MM.1S (cell line): ENCODE results near the gene ZPBP.
A peak's percentile ranks its signal among the peaks of the same experiment; 100 is the strongest.

ENCODE experiments used
- DNase-seq: peaks from one replicate; pipeline ENCODE4 v3.0.0-alpha.2; 2015
- H2AFZ ChIP-seq: fragments of 300-600 bp; sonication (generic); 2 replicates; pipeline ENCODE4 v1.6.0; 2016; ENCODE audit warnings: antibody characterized with exemption, low read length
- H3F3A ChIP-seq: fragments of 300-600 bp; sonication (generic); 2 replicates; pipeline ENCODE4 v1.6.1; 2016; ENCODE audit warnings: mild to moderate bottlenecking, antibody characterized with exemption, low read length, moderate library complexity, mixed read lengths; ENCODE audit not compliant: insufficient read depth
- H3K27ac ChIP-seq: fragments of 300-600 bp; sonication (generic); 2 replicates; pipeline ENCODE4 v1.5.1; 2016; ENCODE audit warnings: mild to moderate bottlenecking, low read length
- H3K27me3 ChIP-seq: fragments of 300-600 bp; sonication (generic); replicated peaks from 2 replicates; pipeline ENCODE4 v1.6.0; 2016; ENCODE audit warnings: low read length; ENCODE audit not compliant: insufficient read depth
- H3K36me3 ChIP-seq: fragments of 300-600 bp; sonication (generic); replicated peaks from 2 replicates; pipeline ENCODE4 v1.6.1; 2016; ENCODE audit warnings: mild to moderate bottlenecking, low read length, mixed read lengths; ENCODE audit not compliant: insufficient read depth
- H3K4me1 ChIP-seq: fragments of 300-600 bp; sonication (generic); 2 replicates; pipeline ENCODE4 v1.6.1; 2016; ENCODE audit warnings: low read length, mixed read lengths
- H3K4me2 ChIP-seq: fragments of 300-600 bp; sonication (generic); 2 replicates; pipeline ENCODE4 v1.6.0; 2016; ENCODE audit warnings: low read depth, low read length
- H3K4me3 ChIP-seq: fragments of 300-600 bp; sonication (generic); 2 replicates; pipeline ENCODE4 v1.5.1; 2016; ENCODE audit warnings: low read length, mixed read lengths
- H3K79me2 ChIP-seq: fragments of 300-600 bp; sonication (generic); 2 replicates; pipeline ENCODE4 v1.6.1; 2016; ENCODE audit warnings: mixed run types, low read length, mixed read lengths
- H3K9ac ChIP-seq: fragments of 300-600 bp; sonication (generic); 2 replicates; pipeline ENCODE4 v1.6.1; 2016; ENCODE audit warnings: low read length, mixed read lengths
- H3K9me2 ChIP-seq: fragments of 300-600 bp; sonication (generic); replicated peaks from 2 replicates; pipeline ENCODE4 v1.6.1; 2016; ENCODE audit warnings: mild to moderate bottlenecking, low read length, mixed read lengths; ENCODE audit not compliant: insufficient read depth
- H3K9me3 ChIP-seq: fragments of 300-600 bp; sonication (generic); replicated peaks from 2 replicates; pipeline ENCODE4 v1.6.1; 2016; ENCODE audit warnings: mild to moderate bottlenecking, low read length, mixed read lengths; ENCODE audit not compliant: insufficient read depth
- H4K20me1 ChIP-seq: fragments of 300-600 bp; sonication (generic); 2 replicates; pipeline ENCODE4 v1.6.1; 2016; ENCODE audit warnings: mild to moderate bottlenecking, low read length, moderate library complexity, mixed read lengths; ENCODE audit not compliant: insufficient read depth
- EZH2 ChIP-seq: fragments of 300-600 bp; sonication (generic); optimal IDR thresholded peaks from 2 replicates; pipeline ENCODE3; 2017; ENCODE audit warnings: low read depth, mild to moderate bottlenecking, antibody characterized with exemption, low read length, mixed read lengths
- EZH2phosphoT487 ChIP-seq: fragments of 300-600 bp; sonication (generic); IDR thresholded peaks from 2 replicates; pipeline ENCODE4 v1.6.1; 2018; ENCODE audit warnings: antibody characterized with exemption, low read length
- TF ChIP-seq, protein P1 (sequence below): fragments of 300-600 bp; sonication (generic); IDR thresholded peaks from 2 replicates; pipeline ENCODE4 v1.5.1; 2016; ENCODE audit warnings: antibody characterized with exemption, low read length, mixed read lengths

ZPBP gene

DNA sequence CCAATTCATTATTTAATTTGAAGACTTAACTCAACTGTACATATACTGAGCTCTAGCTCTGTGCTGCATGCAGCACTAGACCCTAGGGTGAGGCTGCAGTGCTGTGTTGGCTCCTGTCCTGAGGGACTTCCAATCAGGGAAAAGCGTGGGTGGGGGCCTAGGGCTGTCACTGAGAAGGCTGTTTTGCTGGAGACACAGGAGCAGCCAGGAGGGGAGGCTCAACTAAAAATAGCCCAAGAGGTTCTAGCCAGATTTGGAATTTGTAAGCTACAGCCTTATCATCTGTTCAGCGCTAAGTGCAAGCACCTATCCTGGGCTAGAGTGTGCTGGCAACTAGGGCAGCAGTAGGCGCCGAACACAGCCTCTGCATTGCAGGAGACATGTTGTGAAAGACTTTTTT lies 198.5 kb downstream of the ZPBP start:
- H3K9me3 ChIP-seq, result no peaks in the 10 kb centered on the region
- TF ChIP-seq EZH2phosphoT487 (no peak), EZH2 (no peak)
- TF ChIP-seq, protein P1, sequence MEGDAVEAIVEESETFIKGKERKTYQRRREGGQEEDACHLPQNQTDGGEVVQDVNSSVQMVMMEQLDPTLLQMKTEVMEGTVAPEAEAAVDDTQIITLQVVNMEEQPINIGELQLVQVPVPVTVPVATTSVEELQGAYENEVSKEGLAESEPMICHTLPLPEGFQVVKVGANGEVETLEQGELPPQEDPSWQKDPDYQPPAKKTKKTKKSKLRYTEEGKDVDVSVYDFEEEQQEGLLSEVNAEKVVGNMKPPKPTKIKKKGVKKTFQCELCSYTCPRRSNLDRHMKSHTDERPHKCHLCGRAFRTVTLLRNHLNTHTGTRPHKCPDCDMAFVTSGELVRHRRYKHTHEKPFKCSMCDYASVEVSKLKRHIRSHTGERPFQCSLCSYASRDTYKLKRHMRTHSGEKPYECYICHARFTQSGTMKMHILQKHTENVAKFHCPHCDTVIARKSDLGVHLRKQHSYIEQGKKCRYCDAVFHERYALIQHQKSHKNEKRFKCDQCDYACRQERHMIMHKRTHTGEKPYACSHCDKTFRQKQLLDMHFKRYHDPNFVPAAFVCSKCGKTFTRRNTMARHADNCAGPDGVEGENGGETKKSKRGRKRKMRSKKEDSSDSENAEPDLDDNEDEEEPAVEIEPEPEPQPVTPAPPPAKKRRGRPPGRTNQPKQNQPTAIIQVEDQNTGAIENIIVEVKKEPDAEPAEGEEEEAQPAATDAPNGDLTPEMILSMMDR, result no peak
- no peaks in the 10 kb centered on the region for H3K9me2 ChIP-seq

DNA sequence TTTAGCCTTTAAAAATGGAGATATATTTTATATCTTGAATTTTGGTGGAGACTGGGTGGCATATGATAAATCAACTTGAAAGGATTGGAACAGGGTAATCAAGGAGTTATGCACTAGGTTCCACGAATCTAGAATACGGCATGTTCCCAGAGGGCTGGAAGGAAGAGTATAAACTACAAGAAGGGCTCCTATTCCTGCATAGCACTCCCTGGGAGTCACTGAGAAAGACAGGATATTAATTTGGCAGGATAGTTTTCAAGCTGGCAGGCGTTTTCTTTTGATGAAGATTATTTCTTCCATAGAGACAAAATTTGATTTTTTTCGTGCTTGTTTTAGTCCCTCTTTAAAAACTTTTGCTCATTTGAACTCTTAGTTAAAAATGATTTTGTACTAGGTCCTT lies 199.9 kb downstream of the ZPBP start:
- no peaks in the 10 kb centered on the region for H3K36me3 ChIP-seq
- no peak overlapping the region for H2AFZ ChIP-seq
- no peaks in the 10 kb centered on the region for H3K9me2 ChIP-seq
- no peak overlapping the region for H3K4me2 ChIP-seq
- DNase-seq, result no peak
- no peaks in the 10 kb centered on the region for H3K79me2 ChIP-seq
- H3K9me3 ChIP-seq, result no peaks in the 10 kb centered on the region
- no peaks in the 10 kb centered on the region for H3F3A ChIP-seq
- no peaks in the 10 kb centered on the region for H4K20me1 ChIP-seq
- no peak overlapping the region for H3K9ac ChIP-seq
- H3K4me3 ChIP-seq, result no peak overlapping the region
- TF ChIP-seq, protein P1, result no peak
- TF ChIP-seq EZH2, result no peak
- TF ChIP-seq EZH2phosphoT487, result no peak
- no peaks in the 10 kb centered on the region for H3K27me3 ChIP-seq
- no peak overlapping the region for H3K27ac ChIP-seq
- peaks cover 8% of the 10 kb centered on the region; the same call in 1 of the 2 replicates for H3K4me1 ChIP-seq

More for the DNA sequence above, 198.5 kb downstream of the ZPBP start:
- H3K79me2 ChIP-seq, result no peaks in the 10 kb centered on the region
- H4K20me1 ChIP-seq, result no peaks in the 10 kb centered on the region
- no peaks in the 10 kb centered on the region for H3K36me3 ChIP-seq
- no peak overlapping the region for H3K27ac ChIP-seq
- no peaks in the 10 kb centered on the region for H3K27me3 ChIP-seq
- no peak overlapping the region for H3K9ac ChIP-seq
- H3K4me1 ChIP-seq, result peaks cover 8% of the 10 kb centered on the region; the same call in 1 of the 2 replicates
- H3K4me2 ChIP-seq, result no peak overlapping the region
- H3F3A ChIP-seq, result no peaks in the 10 kb centered on the region
- H3K4me3 ChIP-seq, result no peak overlapping the region
- DNase-seq, result no peak
- no peak overlapping the region for H2AFZ ChIP-seq

DNA sequence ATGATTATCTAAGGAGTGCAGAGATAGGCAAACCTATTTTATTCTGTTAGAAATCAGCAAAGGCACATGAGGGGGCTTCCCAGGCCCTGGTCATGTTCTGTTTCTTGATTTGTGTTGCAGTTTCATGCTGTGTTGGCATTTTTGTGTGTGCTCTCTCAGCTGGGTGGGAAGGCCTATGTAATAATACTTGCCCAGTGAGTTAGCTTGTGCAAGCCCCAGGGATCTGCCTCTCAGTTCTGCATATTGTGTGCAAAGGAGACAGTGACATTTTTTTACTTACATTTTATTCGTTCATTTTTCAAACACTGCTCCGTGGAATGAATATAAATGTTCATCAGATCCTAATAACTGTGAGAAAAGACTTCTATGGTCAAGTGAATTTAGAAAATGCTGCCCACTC lies 200.6 kb downstream of the ZPBP start:
- Histone ChIP-seq H3F3A (no peaks in the 10 kb centered on the region), H3K36me3 (no peaks in the 10 kb centered on the region), H3K9me3 (no peaks in the 10 kb centered on the region), H3K4me1 (peaks cover 8% of the 10 kb centered on the region; the same call in 1 of the 2 replicates), H3K27ac (no peak overlapping the region), H3K4me3 (no peak overlapping the region), H3K9me2 (no peaks in the 10 kb centered on the region), H3K9ac (no peak overlapping the region), H3K27me3 (no peaks in the 10 kb centered on the region), H3K4me2 (no peak overlapping the region), H4K20me1 (no peaks in the 10 kb centered on the region), H2AFZ (no peak overlapping the region), H3K79me2 (no peaks in the 10 kb centered on the region)
- DNase-seq, result peak; percentile 69
- no peak for TF ChIP-seq EZH2phosphoT487
- TF ChIP-seq, protein P1, result no peak
- TF ChIP-seq EZH2, result no peak
